GM12878 (cell line): ENCODE results near the gene LRP8. TPM values are rescaled to one million over a fixed set of nuclear protein-coding genes. Genes with fewer than 3 reads are reported as not detected.

Experiments used
- ATAC-seq: fragments of 200-7000 bp; cut with Tn5 transposase; 3 replicates; pipeline ENCODE4 v1.9.1; 2020; ENCODE audit warnings: mild to moderate bottlenecking, moderate library complexity
- BruUV-seq: library from RNA; stranded (reverse); fragments of 400-500 nt; replicated peaks from 2 replicates; lab custom pipeline; 2021; lab: Mats Ljungman, UMichigan
- CTCF ChIA-PET: fragments of 300-600 bp; sonication (Branson Sonifier 250); formaldehyde crosslinking; extraction: SDS; loops from one replicate; lab custom pipeline; 2021; ENCODE audit warnings: inconsistent platforms; lab: Yijun Ruan, JAX
- POLR2A ChIA-PET: fragments of 350-600 bp; formaldehyde crosslinking; extraction: SDS; loops from one replicate; lab custom pipeline; 2021; ENCODE audit warnings: inconsistent platforms; lab: Charles Lee
- RAD21 ChIA-PET: fragments of 300-600 bp; sonication (Branson Sonifier 250); formaldehyde crosslinking; loops from one replicate; lab custom pipeline; 2023; ENCODE audit warnings: antibody characterized with exemption; ENCODE audit not compliant: unreplicated experiment; lab: Charles Lee
- SMC1A ChIA-PET: fragments of 300-600 bp; sonication (Branson Sonifier 250); formaldehyde crosslinking; loops from one replicate; lab custom pipeline; 2023; ENCODE audit not compliant: unreplicated experiment, uncharacterized antibody; lab: Charles Lee
- DNase-seq: peaks from one replicate; pipeline ENCODE4 v3.0.0-alpha.2; 2011; ENCODE audit warnings: low read depth, low spot score
- FAIRE-seq: peaks from 3 replicates; lab custom pipeline; 2011; peaks lifted over from hg19 to GRCh38; lab: Jason Lieb, UNC
- H2AFZ ChIP-seq: 2 replicates; pipeline ENCODE4 v1.6.0; 2011; ENCODE audit warnings: low read depth, low read length, control low read depth; ENCODE audit not compliant: control insufficient read depth
- H3K27ac ChIP-seq: 2 replicates; pipeline ENCODE4 v1.5.1; 2011; ENCODE audit warnings: control low read depth; ENCODE audit not compliant: control insufficient read depth, insufficient read depth
- H3K27me3 ChIP-seq, 2 experiments: replicated peaks in 1 of 2; 2 replicates each; pipeline versions ENCODE4 v1.6.0 to v1.6.1; 2011; ENCODE audit warnings: low read length in 1 of 2; ENCODE audit not compliant: control insufficient read depth in 2 of 2, insufficient read depth in 2 of 2
- H3K36me3 ChIP-seq, 2 experiments: 2 replicates each; pipeline ENCODE4 v1.5.1; 2011; ENCODE audit warnings: low read length in 1 of 2; ENCODE audit not compliant: control insufficient read depth in 2 of 2, insufficient read depth in 2 of 2
- H3K4me1 ChIP-seq: 2 replicates; pipeline ENCODE4 v1.6.1; 2011; ENCODE audit warnings: mild to moderate bottlenecking, low read length, moderate library complexity, mixed read lengths; ENCODE audit not compliant: control insufficient read depth, insufficient read depth
- H3K4me2 ChIP-seq: 2 replicates; pipeline ENCODE4 v1.6.0; 2011; ENCODE audit warnings: control low read depth; ENCODE audit not compliant: control insufficient read depth, insufficient read depth
- H3K4me3 ChIP-seq: fragments of 200-600 bp; sonication (generic); 2 replicates; pipeline ENCODE4 v1.5.1; 2016
- H3K79me2 ChIP-seq: 2 replicates; pipeline ENCODE4 v1.6.0; 2011; ENCODE audit warnings: low read length; ENCODE audit not compliant: control insufficient read depth, insufficient read depth
- H3K9ac ChIP-seq: 2 replicates; pipeline ENCODE4 v1.8.0; 2011; ENCODE audit warnings: low read length, control low read depth, mixed read lengths; ENCODE audit not compliant: control insufficient read depth, insufficient read depth
- H3K9me3 ChIP-seq: replicated peaks from 3 replicates; pipeline ENCODE4 v1.5.1; 2011; ENCODE audit warnings: mild to moderate bottlenecking, low read length; ENCODE audit not compliant: control insufficient read depth, insufficient read depth
- H4K20me1 ChIP-seq: 2 replicates; pipeline ENCODE4 v1.6.0; 2011; ENCODE audit not compliant: control insufficient read depth, insufficient read depth
- CBFB ChIP-seq: IDR thresholded peaks from 2 replicates; pipeline ENCODE4 v1.6.1; 2016; ENCODE audit warnings: antibody characterized with exemption, low read depth
- CEBPZ ChIP-seq: fragments of 150-350 bp; IDR thresholded peaks from 2 replicates; pipeline ENCODE4 v1.6.1; 2016; ENCODE audit warnings: low read depth, low read length
- CREB1 ChIP-seq: IDR thresholded peaks from 2 replicates; pipeline ENCODE4 v1.6.1; 2012; ENCODE audit warnings: low read depth, mild to moderate bottlenecking, inconsistent platforms
- DPF2 ChIP-seq: fragments of 450-650 bp; IDR thresholded peaks from 2 replicates; pipeline ENCODE4 v1.6.1; 2017; ENCODE audit warnings: mild to moderate bottlenecking
- E2F4 ChIP-seq: IDR thresholded peaks from 2 replicates; pipeline ENCODE4 v1.6.1; 2012; ENCODE audit warnings: low read depth, low read length, improper control_type of control experiment
- HDGF ChIP-seq: fragments of 450-650 bp; IDR thresholded peaks from 2 replicates; pipeline ENCODE4 v1.6.1; 2016; ENCODE audit warnings: antibody characterized with exemption
- IRF4 ChIP-seq: IDR thresholded peaks from 2 replicates; pipeline ENCODE4 v1.6.1; 2011; ENCODE audit warnings: low read depth, low read length
- MTA2 ChIP-seq: fragments of 450-650 bp; IDR thresholded peaks from 2 replicates; pipeline ENCODE4 v1.6.1; 2016; ENCODE audit warnings: low read depth, mild to moderate bottlenecking, moderate library complexity
- MTA3 ChIP-seq: IDR thresholded peaks from 2 replicates; pipeline ENCODE4 v1.6.1; 2012; ENCODE audit warnings: low read length, inconsistent platforms, borderline replicate concordance
- NR2C2 ChIP-seq: IDR thresholded peaks from 2 replicates; pipeline ENCODE4 v1.6.1; 2011; ENCODE audit warnings: borderline replicate concordance, low read depth; ENCODE audit not compliant: control insufficient read depth, insufficient read length
- PAX5 ChIP-seq: IDR thresholded peaks from 2 replicates; pipeline ENCODE4 v1.6.1; 2011; ENCODE audit warnings: low read depth, low read length, borderline replicate concordance
- PAX8 ChIP-seq: fragments of 450-650 bp; IDR thresholded peaks from 2 replicates; pipeline ENCODE4 v1.6.1; 2017; ENCODE audit warnings: mild to moderate bottlenecking, moderate library complexity
- POLR2AphosphoS2 ChIP-seq: IDR thresholded peaks from 2 replicates; pipeline ENCODE4 v1.6.1; 2011; ENCODE audit warnings: low read depth, mild to moderate bottlenecking, low read length, improper control_type of control experiment, moderate library complexity
- POU2F2 ChIP-seq: IDR thresholded peaks from 3 replicates; pipeline ENCODE4 v1.6.1; 2011; ENCODE audit warnings: low read depth, mild to moderate bottlenecking, low read length, borderline replicate concordance
- SIX5 ChIP-seq: IDR thresholded peaks from 2 replicates; pipeline ENCODE4 v1.6.1; 2011; ENCODE audit warnings: mild to moderate bottlenecking, low read depth, low read length, moderate library complexity; ENCODE audit not compliant: severe bottlenecking
- SMARCA5 ChIP-seq: fragments of 450-650 bp; IDR thresholded peaks from 2 replicates; pipeline ENCODE4 v1.6.1; 2017; ENCODE audit warnings: mild to moderate bottlenecking
- SPI1 ChIP-seq: IDR thresholded peaks from 2 replicates; pipeline ENCODE4 v1.6.1; 2011; ENCODE audit warnings: low read depth, mild to moderate bottlenecking, low read length, moderate library complexity, borderline replicate concordance; ENCODE audit not compliant: insufficient read depth
- ZBED1 ChIP-seq: IDR thresholded peaks from 2 replicates; pipeline ENCODE4 v1.6.1; 2016; ENCODE audit warnings: borderline replicate concordance
- WGBS: methylation state at CpG from one replicate; pipeline ENCODE4 v1.1.6; 2016; ENCODE audit warnings: low lambda C conversion rate; ENCODE audit not compliant: insufficient replicate concordance, insufficient coverage; ENCODE audit errors: missing lambda C conversion rate; 5-methylcytosine and 5-hydroxymethylcytosine counted together
- in situ Hi-C: fragments of 300-500 bp; cut with MboI; formaldehyde crosslinking; loops from 9 replicates; pipeline ENCODE4 v1.14.3; 2018; ENCODE audit warnings: mixed read lengths
- intact Hi-C: fragments of 100-400 bp; cut with micrococcal nuclease; formaldehyde crosslinking; loops from one replicate; pipeline ENCODE4 v1.14.2; 2022; ENCODE audit not compliant: unreplicated experiment
- polyA plus RNA-seq, 11 experiments: library from polyadenylated mRNA; depleted of rRNA in 4 of 11; unstranded in 6 of 11; stranded (reverse) in 5 of 11; fragments of >200 nt; fragmentation: Nextera tagmentation in 4 of 11; fragmentation: Illumina TruSeq in 1 of 11; extraction: Ambion mirVana in 4 of 11; extraction: Trizol in 1 of 11; gene quantifications; 1 replicate in 1 of 11; 2 replicates in 10 of 11; pipeline versions ENCODE4 v1.2.1 to v1.2.3, GENCODE V29; 2011 to 2016; ENCODE audit warnings: inconsistent platforms in 2 of 11, missing spikeins in 2 of 11, low read depth in 1 of 11
- total RNA-seq, 4 experiments: library from RNA; depleted of rRNA in 3 of 4; stranded (reverse); fragments of >200 nt in 3 of 4; fragmentation: Illumina TruSeq in 1 of 4; extraction: Trizol in 1 of 4; gene quantifications; 2 replicates each; pipeline versions ENCODE4 v1.2.1 to v1.2.3, GENCODE V29; 2013 to 2021
- TF ChIP-seq, protein P1 (sequence below): fragments of 150-350 bp; IDR thresholded peaks from 2 replicates; pipeline ENCODE4 v1.6.1; 2014; ENCODE audit warnings: mild to moderate bottlenecking, low read depth, low read length
- TF ChIP-seq, protein P2 (sequence below): IDR thresholded peaks from 2 replicates; pipeline ENCODE4 v1.6.1; 2011; ENCODE audit warnings: low read depth, mild to moderate bottlenecking, low read length, moderate library complexity, borderline replicate concordance; ENCODE audit errors: extremely low read depth

Gene LRP8
- total and polyA plus RNA-seq, 10 of the 15 experiments (the other 5 are each of a cell fraction or from before 2014, with no cell fraction given): 2.8 to 40.5 (median 22.3) TPM

DNA sequence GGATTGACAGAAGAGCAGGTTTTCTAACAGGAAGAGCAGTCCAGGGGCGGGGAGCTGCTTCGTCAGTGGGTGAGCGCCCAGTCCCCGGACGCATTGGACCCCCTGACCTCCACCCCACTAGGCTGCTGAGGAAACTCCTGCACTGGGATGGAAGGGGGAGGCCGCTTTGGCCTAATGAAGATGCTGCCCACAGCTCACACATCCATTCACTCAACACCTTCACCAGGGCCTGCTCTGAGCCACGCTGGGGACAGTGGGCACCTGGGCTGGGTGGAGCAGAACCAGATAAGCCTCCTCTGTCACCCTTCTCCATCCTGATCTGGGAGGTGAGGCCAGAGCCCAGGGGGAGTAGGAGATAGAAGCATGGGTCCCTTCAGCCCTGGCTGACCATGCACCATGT lies 13.3 kb downstream of the LRP8 start (continued):
- TF ChIP-seq CEBPZ (no peak), PAX5 (no peak), ZBED1 (no peak)
- TF ChIP-seq, all 136 proteins: peak for 0

DNA sequence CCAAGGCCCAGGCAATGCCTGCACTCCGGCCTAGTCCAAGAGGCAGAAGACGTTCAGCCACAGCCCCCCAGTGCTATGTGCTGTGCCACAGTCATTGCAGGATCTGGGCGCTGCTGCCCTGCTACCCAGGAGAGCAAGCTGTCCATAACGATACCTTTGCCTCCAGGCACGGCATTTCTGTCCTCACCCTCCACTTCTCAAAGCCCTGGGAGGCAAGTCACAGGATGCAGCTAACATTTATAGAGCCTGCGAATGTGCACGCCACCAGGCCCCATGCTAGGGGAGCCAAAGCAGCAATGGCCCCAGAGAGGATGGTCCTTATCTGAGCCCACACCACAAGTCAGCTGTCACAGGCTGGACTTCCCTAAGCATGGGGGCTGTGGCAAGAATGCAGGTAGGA lies 13.8 kb downstream of the LRP8 start:
- CTCF ChIA-PET: interaction anchor here (0.9 kb wide), 1 partner anchor 80 kb away, joined by 4 read pairs; no protein-coding TSS in a partner anchor
- no peaks in the 10 kb centered on the region for H3K9me3 ChIP-seq
- ATAC-seq: no peak
- SMC1A ChIA-PET: no interaction called here
- H2AFZ ChIP-seq: no peak overlapping the region
- no peak overlapping the region for H3K9ac ChIP-seq
- intact Hi-C loops (no loop called here), in situ Hi-C loops (no loop called here)
- H3K4me1 ChIP-seq: peaks cover 13% of the 10 kb centered on the region
- no peak for FAIRE-seq
- POLR2A ChIA-PET: no interaction called here
- no peak overlapping the region for H3K27ac ChIP-seq
- 66% methylated on average over 7 of the region's 7 CpGs for WGBS
- DNase-seq: no peak
- H3K36me3 ChIP-seq: peaks cover 0 to 38% of the 10 kb centered on the region in 2 experiments; a peak in 3 of 4 replicates
- H4K20me1 ChIP-seq: no peaks in the 10 kb centered on the region
- BruUV-seq: no TSS peak
- H3K4me2 ChIP-seq: no peak overlapping the region
- peaks cover 15% of the 10 kb centered on the region for H3K79me2 ChIP-seq
- no peak overlapping the region for H3K4me3 ChIP-seq
- RAD21 ChIA-PET: no interaction called here
- no peaks in the 10 kb centered on the region for H3K27me3 ChIP-seq
- TF ChIP-seq, protein P1, sequence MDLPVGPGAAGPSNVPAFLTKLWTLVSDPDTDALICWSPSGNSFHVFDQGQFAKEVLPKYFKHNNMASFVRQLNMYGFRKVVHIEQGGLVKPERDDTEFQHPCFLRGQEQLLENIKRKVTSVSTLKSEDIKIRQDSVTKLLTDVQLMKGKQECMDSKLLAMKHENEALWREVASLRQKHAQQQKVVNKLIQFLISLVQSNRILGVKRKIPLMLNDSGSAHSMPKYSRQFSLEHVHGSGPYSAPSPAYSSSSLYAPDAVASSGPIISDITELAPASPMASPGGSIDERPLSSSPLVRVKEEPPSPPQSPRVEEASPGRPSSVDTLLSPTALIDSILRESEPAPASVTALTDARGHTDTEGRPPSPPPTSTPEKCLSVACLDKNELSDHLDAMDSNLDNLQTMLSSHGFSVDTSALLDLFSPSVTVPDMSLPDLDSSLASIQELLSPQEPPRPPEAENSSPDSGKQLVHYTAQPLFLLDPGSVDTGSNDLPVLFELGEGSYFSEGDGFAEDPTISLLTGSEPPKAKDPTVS: no peak
- no peak for TF ChIP-seq SMARCA5
- TF ChIP-seq DPF2: no peak
- no peak for TF ChIP-seq HDGF
- no peak for TF ChIP-seq MTA2
- TF ChIP-seq MTA3: no peak
- TF ChIP-seq SPI1: no peak
- TF ChIP-seq CBFB: no peak
- no peak for TF ChIP-seq CREB1
- no peak for TF ChIP-seq POLR2AphosphoS2
- TF ChIP-seq IRF4: no peak
- no peak for TF ChIP-seq SIX5
- no peak for TF ChIP-seq E2F4
- no peak for TF ChIP-seq POU2F2
- no peak for TF ChIP-seq NR2C2
- TF ChIP-seq, protein P2, sequence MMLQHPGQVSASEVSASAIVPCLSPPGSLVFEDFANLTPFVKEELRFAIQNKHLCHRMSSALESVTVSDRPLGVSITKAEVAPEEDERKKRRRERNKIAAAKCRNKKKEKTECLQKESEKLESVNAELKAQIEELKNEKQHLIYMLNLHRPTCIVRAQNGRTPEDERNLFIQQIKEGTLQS: no peak
- no peak for TF ChIP-seq PAX8
